ENCODE results near the gene TRAF3IP3.

The TRAF3IP3 gene

GRCh38 chr1:209738270-209738669 is 17.6 kb upstream of the TRAF3IP3 start:
- Histone ChIP-seq H3K27ac (ENCODE audit: low read depth, low read length) (no peak overlapping the region), H3K4me1 (ENCODE audit: insufficient read depth, low read length) (no peaks in the 10 kb centered on the region), H3K9me3 (ENCODE audit: insufficient read depth, low read depth, low read length) (no peaks in the 10 kb centered on the region), H3K4me3 (ENCODE audit: low read length) (no peak overlapping the region), H3K27me3 (ENCODE audit: insufficient read depth, low read length) (peaks cover 4% of the 10 kb centered on the region; the same call in 1 of the 2 replicates), H3K9ac (ENCODE audit: low read depth, low read length) (no peak overlapping the region), H3K36me3 (ENCODE audit: insufficient read depth, low read length) (no peaks in the 10 kb centered on the region)
- WGBS, result 67% methylated on average over 1 of the region's 1 CpG

DNA sequence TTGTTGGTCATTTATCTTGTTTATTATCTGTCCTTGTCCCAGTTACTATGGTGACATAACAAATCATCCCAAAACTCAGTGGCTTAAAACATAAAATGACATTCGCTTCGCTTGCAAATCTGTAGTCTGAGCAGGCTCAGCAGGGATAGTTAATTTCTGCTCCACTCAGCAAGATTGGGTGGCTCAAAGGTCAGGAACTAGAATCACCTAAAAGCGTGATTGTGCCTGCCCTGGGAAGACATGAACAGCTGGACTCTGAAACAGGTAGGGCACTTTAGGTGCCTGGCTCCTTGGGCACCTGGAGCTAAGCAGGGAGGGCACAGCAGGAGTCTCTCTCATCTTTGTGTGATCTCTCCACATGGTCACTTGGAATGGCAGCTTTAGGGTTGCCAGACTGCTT is 14.7 kb upstream of the TRAF3IP3 start:
- 90% methylated on average over 3 of the region's 3 CpGs for WGBS

GRCh38 chr1:209741889-209742288 is 14.0 kb upstream of the TRAF3IP3 start:
- 92% methylated on average over 2 of the region's 2 CpGs for WGBS
- H3K27ac ChIP-seq (ENCODE audit: low read depth, low read length), result no peak overlapping the region

More for the DNA sequence above, 14.7 kb upstream of the TRAF3IP3 start:
- H3K9ac ChIP-seq (ENCODE audit: low read depth, low read length), result no peak overlapping the region
- H3K27me3 ChIP-seq (ENCODE audit: insufficient read depth, low read length), result peaks cover 5% of the 10 kb centered on the region
- no peaks in the 10 kb centered on the region for H3K9me3 ChIP-seq (ENCODE audit: insufficient read depth, low read depth, low read length)
- no peaks in the 10 kb centered on the region for H3K4me1 ChIP-seq (ENCODE audit: insufficient read depth, low read length)
- no peak overlapping the region for H3K4me3 ChIP-seq (ENCODE audit: low read length)
- no peak overlapping the region for H3K27ac ChIP-seq (ENCODE audit: low read depth, low read length)
- no peaks in the 10 kb centered on the region for H3K36me3 ChIP-seq (ENCODE audit: insufficient read depth, low read length)

DNA sequence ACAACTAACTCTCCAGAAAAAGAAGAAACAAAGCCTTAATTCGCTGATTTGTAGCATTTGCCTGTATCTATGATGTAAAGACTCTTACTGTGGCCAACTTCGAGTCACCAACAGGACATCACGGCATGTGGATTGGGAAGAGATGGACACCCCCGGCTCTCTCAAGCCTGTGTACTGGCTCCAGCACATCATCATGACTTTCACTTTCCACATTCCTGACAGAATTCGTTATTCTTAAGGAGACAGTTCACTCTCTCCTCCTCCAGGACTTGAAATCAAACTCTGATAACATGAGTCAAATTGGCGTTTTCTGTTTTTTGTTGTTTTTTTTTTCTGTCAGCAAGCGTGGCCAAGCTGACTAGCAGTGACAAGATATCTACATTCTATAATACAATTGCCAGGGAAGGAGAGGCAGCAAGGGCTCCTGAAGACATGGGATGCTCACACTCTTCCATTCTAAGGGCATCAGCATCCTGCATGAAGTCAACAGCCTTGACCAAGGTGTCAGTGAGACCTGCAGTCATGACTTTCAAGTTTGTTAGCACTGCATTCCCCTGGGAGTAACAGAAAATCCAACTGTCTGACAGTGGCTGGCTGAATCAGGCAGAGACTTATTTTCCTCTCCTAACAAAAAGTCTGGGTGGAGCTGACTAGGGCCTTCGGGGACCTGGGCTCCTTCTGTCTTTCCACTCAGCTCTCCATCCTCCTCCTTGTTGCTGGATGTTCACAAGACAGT is 13.3 kb upstream of the TRAF3IP3 start:
- Histone ChIP-seq H3K4me1 (ENCODE audit: insufficient read depth, low read length) (no peaks in the 10 kb centered on the region), H3K36me3 (ENCODE audit: insufficient read depth, low read length) (no peaks in the 10 kb centered on the region), H3K27ac (ENCODE audit: low read depth, low read length) (no peak overlapping the region), H3K9me3 (ENCODE audit: insufficient read depth, low read depth, low read length) (no peaks in the 10 kb centered on the region), H3K27me3 (ENCODE audit: insufficient read depth, low read length) (peaks cover 5% of the 10 kb centered on the region; the same call in 1 of the 2 replicates), H3K9ac (ENCODE audit: low read depth, low read length) (no peak overlapping the region), H3K4me3 (ENCODE audit: low read length) (no peak overlapping the region)
- WGBS, result 86% methylated on average over 8 of the region's 8 CpGs

More at GRCh38 chr1:209741889-209742288, 14.0 kb upstream of the TRAF3IP3 start:
- no peaks in the 10 kb centered on the region for H3K9me3 ChIP-seq (ENCODE audit: insufficient read depth, low read depth, low read length)
- H3K9ac ChIP-seq (ENCODE audit: low read depth, low read length), result no peak overlapping the region
- no peak overlapping the region for H3K4me3 ChIP-seq (ENCODE audit: low read length)
- H3K36me3 ChIP-seq (ENCODE audit: insufficient read depth, low read length), result no peaks in the 10 kb centered on the region
- no peaks in the 10 kb centered on the region for H3K4me1 ChIP-seq (ENCODE audit: insufficient read depth, low read length)
- peaks cover 8% of the 10 kb centered on the region; the same call in 1 of the 2 replicates for H3K27me3 ChIP-seq (ENCODE audit: insufficient read depth, low read length)

- 88% methylated on average over 2 of the region's 2 CpGs for WGBS
- H3K4me3 ChIP-seq (ENCODE audit: low read length), result no peak overlapping the region
- H3K4me1 ChIP-seq (ENCODE audit: insufficient read depth, low read length), result peaks cover 2% of the 10 kb centered on the region
- no peak overlapping the region for H3K27ac ChIP-seq (ENCODE audit: low read depth, low read length)
- peaks cover 7% of the 10 kb centered on the region for H3K27me3 ChIP-seq (ENCODE audit: insufficient read depth, low read length)
- no peaks in the 10 kb centered on the region for H3K9me3 ChIP-seq (ENCODE audit: insufficient read depth, low read depth, low read length)
- no peak overlapping the region for H3K9ac ChIP-seq (ENCODE audit: low read depth, low read length)
- H3K36me3 ChIP-seq (ENCODE audit: insufficient read depth, low read length), result no peaks in the 10 kb centered on the region
Observed at GRCh38 chr1:209743145-209743482, 12.7 kb upstream of the TRAF3IP3 start.

DNA sequence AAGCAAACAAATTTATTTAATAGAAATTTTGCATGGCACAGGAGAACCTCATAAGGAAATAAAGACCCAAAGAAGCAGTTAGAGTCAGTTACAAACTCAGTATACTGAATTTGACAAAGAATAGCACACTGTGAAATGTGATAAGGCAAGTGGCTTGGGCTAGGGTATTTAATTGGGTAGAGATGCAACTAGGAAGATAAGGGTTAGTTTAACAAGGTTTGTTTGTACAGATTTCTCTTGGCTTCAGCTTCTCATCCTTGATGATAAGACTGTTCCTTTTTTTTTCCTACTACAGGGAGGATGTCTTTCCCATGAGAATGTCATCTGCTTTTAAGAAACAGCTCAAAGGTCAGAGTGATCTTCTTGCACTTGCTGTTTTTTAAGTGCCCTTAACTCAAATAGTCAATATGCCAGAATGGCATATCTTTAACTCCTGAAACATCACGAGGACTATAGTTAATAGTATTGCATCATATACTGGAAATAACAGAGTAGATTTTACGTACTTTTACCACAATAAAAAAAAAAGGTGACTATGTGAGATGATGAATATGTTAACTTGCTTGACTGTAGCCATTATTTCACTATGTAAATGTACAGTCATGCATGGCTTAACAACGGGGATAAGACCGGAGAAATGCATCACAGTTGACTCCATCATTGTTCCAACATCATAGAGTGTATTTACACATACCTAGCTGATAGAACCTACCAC is 9.2 kb upstream of the TRAF3IP3 start:
- H3K36me3 ChIP-seq (ENCODE audit: insufficient read depth, low read length), result no peaks in the 10 kb centered on the region
- H3K4me3 ChIP-seq (ENCODE audit: low read length), result no peak overlapping the region
- H3K9ac ChIP-seq (ENCODE audit: low read depth, low read length), result no peak overlapping the region
- WGBS, result 93% methylated on average over 2 of the region's 4 CpGs
- H3K9me3 ChIP-seq (ENCODE audit: insufficient read depth, low read depth, low read length), result no peaks in the 10 kb centered on the region
- H3K27ac ChIP-seq (ENCODE audit: low read depth, low read length), result no peak overlapping the region
- H3K4me1 ChIP-seq (ENCODE audit: insufficient read depth, low read length), result peaks cover 13% of the 10 kb centered on the region
- peaks cover 15% of the 10 kb centered on the region for H3K27me3 ChIP-seq (ENCODE audit: insufficient read depth, low read length)

DNA sequence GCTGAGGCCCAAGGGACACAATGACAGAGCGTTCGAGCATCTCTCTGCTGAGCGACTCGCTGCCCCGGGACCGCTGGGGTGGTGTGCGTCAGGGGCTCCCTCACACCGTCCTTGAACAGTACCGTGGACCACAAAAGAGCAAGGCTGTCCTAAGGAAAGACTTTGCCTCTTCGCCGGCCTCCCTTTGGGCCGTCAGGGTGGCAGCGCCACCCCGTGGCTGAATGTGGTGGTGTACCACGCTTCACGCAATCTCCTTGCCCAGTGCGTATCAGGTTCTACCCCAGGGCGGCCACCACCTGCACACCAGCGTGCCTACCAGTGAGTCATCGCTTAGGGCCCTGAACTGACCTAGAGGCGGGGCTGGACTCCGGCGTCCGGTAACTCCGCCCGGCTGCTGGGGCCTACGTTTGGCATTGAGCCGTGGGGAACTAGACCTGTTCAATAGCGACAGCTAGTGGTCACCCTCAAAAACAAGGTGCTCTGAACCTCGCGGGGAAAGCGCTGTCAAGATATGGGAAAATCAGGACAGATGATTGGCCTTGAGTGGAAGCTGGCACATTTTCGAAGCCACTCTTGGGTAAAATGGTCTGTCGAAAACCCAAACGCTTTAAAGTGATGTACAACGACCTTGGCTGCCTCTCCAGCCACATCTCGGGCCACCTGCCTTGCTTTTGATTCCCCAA is 8.1 kb upstream of the TRAF3IP3 start:
- Histone ChIP-seq H3K4me1 (ENCODE audit: insufficient read depth, low read length) (peaks cover 13% of the 10 kb centered on the region), H3K4me3 (ENCODE audit: low read length) (peak overlapping the region; percentile 37), H3K9me3 (ENCODE audit: insufficient read depth, low read depth, low read length) (no peaks in the 10 kb centered on the region), H3K9ac (ENCODE audit: low read depth, low read length) (no peak overlapping the region), H3K27ac (ENCODE audit: low read depth, low read length) (no peak overlapping the region), H3K27me3 (ENCODE audit: insufficient read depth, low read length) (peaks cover 15% of the 10 kb centered on the region), H3K36me3 (ENCODE audit: insufficient read depth, low read length) (no peaks in the 10 kb centered on the region)
- 7% methylated on average over 37 of the region's 37 CpGs for WGBS

- 28% methylated on average over 4 of the region's 4 CpGs for WGBS
- peaks cover 13% of the 10 kb centered on the region for H3K4me1 ChIP-seq (ENCODE audit: insufficient read depth, low read length)
Observed at GRCh38 chr1:209748620-209749019, 7.2 kb upstream of the TRAF3IP3 start.

DNA sequence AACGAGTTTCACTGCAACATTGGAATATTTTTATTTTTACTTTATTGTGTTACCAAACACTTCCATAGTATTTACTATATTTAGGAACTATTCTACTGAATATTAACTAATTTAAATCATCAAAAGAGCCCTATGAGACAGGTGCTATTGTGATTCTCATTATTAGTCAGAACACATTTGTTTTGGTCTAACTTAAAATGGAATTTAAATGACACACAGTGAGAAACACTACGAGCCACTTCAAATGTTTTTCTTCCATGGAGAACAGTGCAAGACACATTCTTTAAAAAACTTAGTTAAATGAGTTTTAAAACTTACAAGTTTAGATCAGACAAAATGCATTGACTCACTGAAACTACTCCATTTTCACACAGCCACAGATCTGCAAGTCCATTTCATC is 6.6 kb upstream of the TRAF3IP3 start:
- whole genome bisulfite sequencing, result 89% methylated on average over 1 of the region's 2 CpGs
- H3K4me3 ChIP-seq (ENCODE audit: low read length), result no peak overlapping the region
- no peak overlapping the region for H3K27ac ChIP-seq (ENCODE audit: low read depth, low read length)
- no peaks in the 10 kb centered on the region for H3K9me3 ChIP-seq (ENCODE audit: insufficient read depth, low read depth, low read length)
- H3K4me1 ChIP-seq (ENCODE audit: insufficient read depth, low read length), result peaks cover 13% of the 10 kb centered on the region
- no peak overlapping the region for H3K9ac ChIP-seq (ENCODE audit: low read depth, low read length)
- peaks cover 15% of the 10 kb centered on the region for H3K27me3 ChIP-seq (ENCODE audit: insufficient read depth, low read length)
- no peaks in the 10 kb centered on the region for H3K36me3 ChIP-seq (ENCODE audit: insufficient read depth, low read length)

More at GRCh38 chr1:209748620-209749019, 7.2 kb upstream of the TRAF3IP3 start:
- Histone ChIP-seq H3K4me3 (ENCODE audit: low read length) (no peak overlapping the region), H3K27me3 (ENCODE audit: insufficient read depth, low read length) (peaks cover 15% of the 10 kb centered on the region), H3K9ac (ENCODE audit: low read depth, low read length) (no peak overlapping the region), H3K36me3 (ENCODE audit: insufficient read depth, low read length) (no peaks in the 10 kb centered on the region), H3K9me3 (ENCODE audit: insufficient read depth, low read depth, low read length) (no peaks in the 10 kb centered on the region), H3K27ac (ENCODE audit: low read depth, low read length) (no peak overlapping the region)

GRCh38 chr1:209749670-209750323 is 6.1 kb upstream of the TRAF3IP3 start:
- Histone ChIP-seq H3K4me3 (ENCODE audit: low read length) (no peak overlapping the region), H3K9me3 (ENCODE audit: insufficient read depth, low read depth, low read length) (no peaks in the 10 kb centered on the region), H3K4me1 (ENCODE audit: insufficient read depth, low read length) (peaks cover 13% of the 10 kb centered on the region), H3K27ac (ENCODE audit: low read depth, low read length) (no peak overlapping the region), H3K27me3 (ENCODE audit: insufficient read depth, low read length) (peaks cover 15% of the 10 kb centered on the region), H3K9ac (ENCODE audit: low read depth, low read length) (no peak overlapping the region), H3K36me3 (ENCODE audit: insufficient read depth, low read length) (no peaks in the 10 kb centered on the region)
- 92% methylated on average over 4 of the region's 6 CpGs for WGBS

All from HUES64 (cell line).